Calu3 (cell line): Measurements from ENCODE around the gene DYDC1. TPM values are rescaled to one million over a fixed set of nuclear protein-coding genes. Genes with fewer than 3 reads are reported as not detected.

Experiments used
- Bru-seq: library from RNA; stranded (reverse); fragments of 400-500 nt; gene quantifications from one replicate; lab custom pipeline; 2021; lab: Mats Ljungman, UMichigan
- BruChase-seq, 2 experiments: library from RNA; stranded (reverse); fragments of 400-500 nt; gene quantifications; one replicate each; lab custom pipeline; 2021; lab: Mats Ljungman, UMichigan
- BruUV-seq: library from RNA; stranded (reverse); fragments of 400-500 nt; replicated peaks from 2 replicates; lab custom pipeline; 2021; lab: Mats Ljungman, UMichigan
- CTCF ChIA-PET: fragments of 300-600 bp; sonication (Branson Sonifier 250); formaldehyde crosslinking; loops from one replicate; lab custom pipeline; 2022; ENCODE audit warnings: antibody characterized with exemption; lab: Charles Lee
- DNase-seq: peaks from one replicate; pipeline ENCODE4 v3.0.0; 2022
- H3K27ac Mint-ChIP-seq: one replicate; pipeline ENCODE4 v1.8.0; 2022; ENCODE audit warnings: mixed read lengths; ENCODE audit not compliant: unreplicated experiment
- H3K27me3 Mint-ChIP-seq: one replicate; pipeline ENCODE4 v1.8.0; 2022; ENCODE audit warnings: mixed read lengths; ENCODE audit not compliant: unreplicated experiment
- H3K36me3 Mint-ChIP-seq: one replicate; pipeline ENCODE4 v1.8.0; 2022; ENCODE audit warnings: mild to moderate bottlenecking, moderate library complexity, mixed read lengths; ENCODE audit not compliant: insufficient read depth, unreplicated experiment
- H3K4me1 Mint-ChIP-seq: one replicate; pipeline ENCODE4 v1.8.0; 2022; ENCODE audit warnings: mild to moderate bottlenecking, low read depth, mixed read lengths; ENCODE audit not compliant: unreplicated experiment
- H3K4me3 Mint-ChIP-seq: one replicate; pipeline ENCODE4 v1.8.0; 2022; ENCODE audit warnings: mild to moderate bottlenecking, low read depth, moderate library complexity, mixed read lengths; ENCODE audit not compliant: unreplicated experiment
- H3K9me3 Mint-ChIP-seq: one replicate; pipeline ENCODE4 v1.8.0; 2022; ENCODE audit warnings: low read depth, mixed read lengths; ENCODE audit not compliant: unreplicated experiment
- CTCF ChIP-seq: fragments of 200-600 bp; IDR thresholded peaks from one replicate; pipeline ENCODE4 v1.8.0; 2022; ENCODE audit warnings: antibody characterized with exemption; ENCODE audit not compliant: unreplicated experiment
- intact Hi-C: fragments of 100-400 bp; cut with micrococcal nuclease; formaldehyde crosslinking; loops from one replicate; pipeline ENCODE4 v1.10.0; 2022; ENCODE audit not compliant: unreplicated experiment
- long read RNA-seq: library from polyadenylated mRNA; stranded (forward); transcript quantifications from one replicate; pipeline ENCODE4 v2.0.0, GENCODE V29; 2022
- total RNA-seq: library from RNA; stranded (reverse); gene quantifications from 2 replicates; pipeline ENCODE4 v1.2.3, GENCODE V29; 2022

Gene DYDC1
- not detected in 2 replicates for total RNA-seq
- not detected for Bru-seq, nascent RNA
- BruChase-seq, experiment 1, labeled RNA remaining after a 6-hour chase, result not detected
- not detected for BruChase-seq, experiment 2, labeled RNA remaining after a 2-hour chase
- long read RNA-seq, result 0 reads

GRCh38 chr10:80356563-80356988, at the start of gene DYDC1, which contains the start of gene DYDC2:
DYDC1 (minus strand) TSS chr10:80356755; CDS start chr10:80352601, 4,154 bp downstream.
DYDC2 (plus strand) TSS chr10:80356781; CDS start chr10:80362444, 5,663 bp downstream.
- CTCF ChIA-PET, result interaction anchor here (1.0 kb wide), 1 partner anchor 16 kb away, joined by 3 read pairs; no protein-coding TSS in a partner anchor
- H3K36me3 Mint-ChIP-seq, result peaks cover 14% of the 10 kb centered on the region
- peak; percentile 60 for DNase-seq

GRCh38 chr10:80406204-80406603, 49.6 kb upstream of the DYDC1 start:
- Mint-ChIP-seq H3K9me3 (no peaks in the 10 kb centered on the region), H3K27ac (peak overlapping the region; percentile 34), H3K36me3 (peaks cover 23% of the 10 kb centered on the region), H3K4me3 (no peak overlapping the region), H3K27me3 (no peaks in the 10 kb centered on the region), H3K4me1 (peaks cover 20% of the 10 kb centered on the region)
- intact Hi-C loops, result no loop called here
- no peak for DNase-seq
- no peak for TF ChIP-seq CTCF
- CTCF ChIA-PET, result no interaction called here
- BruUV-seq, result no TSS peak

More at GRCh38 chr10:80356563-80356988, at the start of gene DYDC1, which contains the start of gene DYDC2:
- H3K9me3 Mint-ChIP-seq, result peaks cover 4% of the 10 kb centered on the region
- intact Hi-C loops, result no loop called here
- peaks cover 15% of the 10 kb centered on the region for H3K4me1 Mint-ChIP-seq
- no peak within 1 kb of the TSS for H3K27ac Mint-ChIP-seq
- peak within 1 kb of the TSS; percentile 73 for H3K4me3 Mint-ChIP-seq
- TF ChIP-seq CTCF, result no peak
- H3K27me3 Mint-ChIP-seq, result peaks cover 73% of the 10 kb centered on the region
- no TSS peak for BruUV-seq

GRCh38 chr10:80405626-80406025, 49.1 kb upstream of the DYDC1 start:
- Mint-ChIP-seq H3K4me3 (no peak overlapping the region), H3K4me1 (peaks cover 14% of the 10 kb centered on the region), H3K27me3 (no peaks in the 10 kb centered on the region), H3K36me3 (peaks cover 23% of the 10 kb centered on the region), H3K27ac (no peak overlapping the region), H3K9me3 (no peaks in the 10 kb centered on the region)
- no peak for TF ChIP-seq CTCF
- DNase-seq, result no peak
- intact Hi-C loops, result no loop called here
- BruUV-seq, result no TSS peak
- CTCF ChIA-PET, result interaction anchor here (1.6 kb wide), 1 partner anchor 27 kb away, joined by 3 read pairs; no protein-coding TSS in a partner anchor

GRCh38 chr10:80405035-80405434, 48.5 kb upstream of the DYDC1 start:
- Mint-ChIP-seq H3K27me3 (no peaks in the 10 kb centered on the region), H3K4me1 (peaks cover 8% of the 10 kb centered on the region), H3K4me3 (no peak overlapping the region), H3K27ac (no peak overlapping the region), H3K9me3 (no peaks in the 10 kb centered on the region), H3K36me3 (peaks cover 23% of the 10 kb centered on the region)
- CTCF ChIA-PET, result interaction anchor here (1.6 kb wide), 1 partner anchor 27 kb away, joined by 3 read pairs; no protein-coding TSS in a partner anchor
- no TSS peak for BruUV-seq
- DNase-seq, result no peak
- TF ChIP-seq CTCF, result no peak
- intact Hi-C loops, result no loop called here
